ENCODE measurements around the gene UGGT2.
"Not testable (repeated sequence)": the region's sequence is repeated elsewhere in the genome, so short reads cannot be mapped to it uniquely, and the experiment has no call there.

UGGT2 gene

DNA sequence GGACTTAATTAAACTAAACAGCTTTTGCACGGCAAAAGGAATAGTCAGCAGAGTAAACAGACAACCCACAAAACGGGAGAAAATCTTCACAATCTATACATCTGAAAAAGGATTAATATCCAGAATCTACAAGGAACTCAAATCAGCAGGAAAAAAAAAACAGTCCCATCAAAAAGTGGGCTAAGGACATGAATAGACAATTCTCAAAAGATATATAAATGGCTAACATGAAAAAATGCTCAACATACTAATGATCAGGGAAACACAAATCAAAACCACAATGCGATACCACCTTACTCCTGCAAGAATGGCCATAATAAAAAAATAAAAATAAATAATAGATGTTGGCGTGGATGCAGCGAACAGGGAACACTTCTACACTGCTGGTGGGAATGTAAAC, 1.7 kb downstream of the UGGT2 start:
- not testable (repeated sequence) for DNase-seq

DNA sequence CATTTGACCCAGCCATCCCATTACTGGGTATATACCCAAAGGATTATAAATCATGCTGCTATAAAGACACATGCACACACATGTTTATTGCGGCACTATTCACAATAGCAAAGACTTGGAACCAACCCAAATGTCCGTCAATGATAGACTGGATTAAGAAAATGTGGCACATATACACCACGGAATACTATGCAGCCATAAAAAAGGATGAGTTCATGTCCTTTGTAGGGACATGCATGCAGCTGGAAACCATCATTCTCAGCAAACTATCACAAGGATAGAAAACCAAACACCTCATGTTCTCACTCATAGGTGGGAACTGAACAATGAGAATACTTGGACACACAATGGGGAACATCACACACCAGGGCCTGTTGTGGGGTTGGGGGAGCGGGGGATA, 2.2 kb downstream of the UGGT2 start:
- DNase-seq, result not testable (repeated sequence)

DNA sequence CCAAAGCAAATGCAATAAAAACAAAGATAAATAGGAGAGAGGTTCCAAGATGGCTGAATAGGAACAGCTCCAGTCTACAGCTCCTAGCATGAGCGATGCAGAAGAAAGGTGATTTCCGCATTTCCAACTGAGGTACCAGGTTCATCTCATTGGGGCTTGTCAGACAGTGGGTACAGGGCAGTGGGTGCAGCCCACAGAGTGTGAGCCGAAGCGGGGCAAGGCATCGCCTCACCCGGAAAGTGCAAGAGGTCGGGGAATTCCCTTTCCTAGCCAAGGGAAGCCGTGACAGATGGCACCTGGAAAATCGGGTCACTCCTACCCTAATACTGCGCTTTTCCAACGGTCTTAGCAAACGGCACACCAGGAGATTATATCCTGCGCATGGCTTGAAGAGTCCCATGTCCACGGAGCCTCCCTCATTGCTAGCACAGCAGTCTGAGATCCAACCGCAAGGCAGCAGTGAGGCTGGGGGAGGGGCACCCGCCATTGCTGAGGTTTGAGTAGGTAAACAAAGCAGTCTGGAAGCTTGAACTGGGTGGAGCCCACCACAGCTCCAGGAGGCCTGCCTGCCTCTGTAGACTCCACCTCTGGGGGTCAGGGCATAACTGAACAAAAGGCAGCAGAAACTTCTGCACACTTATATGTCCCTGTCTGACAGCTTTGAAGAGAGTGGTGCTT, 6.6 kb downstream of the UGGT2 start:
- DNase-seq, result not testable (repeated sequence)

DNA sequence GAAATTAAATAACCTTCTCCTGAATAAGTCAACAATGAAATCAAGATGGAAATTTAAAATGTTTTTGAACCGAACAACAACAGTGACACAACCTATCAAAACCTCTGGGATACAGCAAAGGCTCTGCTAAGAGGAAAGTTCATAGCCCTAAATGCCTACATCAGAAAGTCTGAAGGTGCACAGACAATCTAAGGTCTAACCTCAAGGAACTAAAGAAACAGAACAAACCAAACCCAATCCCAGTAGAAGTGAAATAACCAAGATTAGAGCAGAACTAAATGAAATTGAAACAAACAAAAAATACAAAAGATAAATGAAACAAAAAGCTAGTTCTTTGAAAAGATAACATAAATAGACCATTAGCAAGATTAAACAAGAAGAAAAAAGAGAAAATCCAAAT, 9.0 kb downstream of the UGGT2 start:
- no peak for DNase-seq

DNA sequence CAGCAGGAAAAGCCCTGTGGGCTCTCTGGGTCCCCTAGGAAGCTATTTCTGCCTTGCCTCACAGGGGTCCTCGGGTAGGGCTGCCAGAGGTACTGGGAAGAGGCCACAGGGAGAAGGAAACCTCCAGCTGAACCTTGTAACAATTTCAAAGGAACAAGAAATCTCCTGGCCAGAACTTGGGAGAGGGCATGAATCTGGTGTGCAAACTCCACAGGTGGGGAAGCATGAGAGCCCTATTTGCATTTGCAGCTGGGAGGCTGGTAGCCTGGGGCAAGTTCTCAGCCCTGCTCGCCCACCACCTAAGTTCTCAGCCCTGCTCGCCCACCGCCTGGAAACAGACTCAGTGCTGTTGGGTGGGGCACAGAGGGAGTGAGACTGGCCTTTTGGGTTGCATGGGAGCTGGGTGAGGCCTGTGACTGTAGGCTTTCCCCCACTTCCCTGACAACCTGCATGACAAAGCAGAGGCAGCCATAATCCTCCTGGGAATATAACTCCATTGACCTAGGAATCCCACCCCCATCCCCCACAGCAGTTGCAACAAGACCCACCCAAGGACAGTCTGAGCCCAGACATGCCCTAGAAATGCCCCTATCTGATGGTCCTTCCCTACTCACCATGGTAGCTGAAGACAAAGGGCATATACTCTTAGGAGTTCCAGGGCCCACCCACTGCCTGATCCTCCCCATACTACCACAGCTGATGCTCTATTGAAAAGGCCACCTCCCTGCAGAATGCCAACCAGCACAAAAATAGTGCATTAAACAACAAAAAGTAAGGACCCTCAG, 11.7 kb downstream of the UGGT2 start:
- no peak for DNase-seq

DNA sequence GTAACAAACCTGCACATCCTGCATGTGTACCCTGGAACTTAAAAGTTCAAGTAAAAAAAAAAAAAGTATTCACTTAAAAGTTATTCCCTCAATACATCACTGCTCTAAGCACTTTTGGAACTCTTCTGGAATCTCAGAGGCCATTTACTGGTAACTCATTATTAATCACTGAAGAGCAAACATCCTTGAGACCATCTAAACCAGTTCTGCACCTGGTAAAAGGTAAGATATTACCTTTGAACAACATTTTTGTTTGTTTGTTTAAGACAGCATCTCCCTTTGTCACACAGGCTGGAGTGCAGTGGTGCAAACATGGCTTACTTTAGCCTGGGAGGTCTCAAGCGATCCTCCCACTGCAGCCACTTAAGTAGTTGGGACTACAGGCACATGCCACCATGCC, 16.7 kb downstream of the UGGT2 start:
- DNase-seq, result no peak

DNA sequence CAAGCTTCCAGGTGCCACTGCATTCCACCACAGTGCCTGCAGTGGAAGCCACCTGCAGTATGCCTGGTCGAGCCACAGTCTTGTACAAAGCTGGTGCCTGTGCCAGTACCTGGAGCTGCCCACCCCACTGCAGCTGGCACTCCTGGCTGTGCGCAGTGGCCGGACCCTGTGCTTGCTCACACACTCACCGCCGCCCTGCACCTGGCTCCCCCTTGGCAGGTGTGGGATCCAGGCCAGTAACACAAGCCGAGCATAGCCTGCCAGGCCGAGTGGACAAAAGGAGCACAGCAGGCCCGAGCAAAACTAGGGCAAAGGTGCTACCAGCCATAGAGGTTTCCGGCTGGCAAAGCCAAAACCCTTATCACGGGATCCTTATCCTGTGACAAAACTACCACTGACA, 18.5 kb downstream of the UGGT2 start:
- no peak for DNase-seq

DNA sequence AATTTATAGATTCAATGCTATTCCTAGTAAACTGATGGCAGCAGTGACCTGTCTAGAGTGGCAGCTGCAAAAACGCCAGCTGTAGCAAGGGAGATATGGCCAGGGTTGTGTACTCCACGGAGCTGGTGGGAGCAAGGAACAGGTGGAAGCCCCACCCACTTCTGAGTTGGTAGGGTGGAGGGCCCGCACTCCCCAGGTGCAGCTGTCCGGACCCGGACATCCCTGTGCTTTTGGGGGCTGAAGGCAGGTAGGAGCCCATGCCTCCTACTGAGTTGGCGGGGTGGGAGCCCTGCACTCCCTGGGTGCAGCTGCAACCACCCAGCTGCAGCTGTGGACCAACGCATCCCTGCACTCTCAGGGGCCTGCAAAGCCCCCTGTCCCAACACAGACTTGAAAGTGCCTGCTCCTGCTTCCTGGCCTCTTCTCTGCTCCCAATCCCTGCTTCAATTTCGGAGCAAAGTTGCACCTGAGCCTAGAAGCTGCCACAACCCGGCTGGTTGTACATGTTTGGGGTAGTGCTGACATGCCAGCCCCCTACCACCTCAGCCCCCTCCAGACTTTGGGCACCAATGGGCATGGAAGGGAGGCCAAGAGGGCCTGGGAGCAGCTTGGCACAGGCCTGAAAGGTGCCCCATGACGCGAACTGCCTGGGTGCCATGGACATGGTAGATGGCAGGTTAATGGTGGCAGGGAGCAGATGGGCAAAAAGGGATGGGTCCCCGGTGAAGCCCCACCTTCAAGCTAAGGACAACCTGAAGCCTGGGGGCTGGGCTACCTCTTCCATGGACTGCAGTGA, 19.8 kb downstream of the UGGT2 start:
- DNase-seq, result no peak

DNA sequence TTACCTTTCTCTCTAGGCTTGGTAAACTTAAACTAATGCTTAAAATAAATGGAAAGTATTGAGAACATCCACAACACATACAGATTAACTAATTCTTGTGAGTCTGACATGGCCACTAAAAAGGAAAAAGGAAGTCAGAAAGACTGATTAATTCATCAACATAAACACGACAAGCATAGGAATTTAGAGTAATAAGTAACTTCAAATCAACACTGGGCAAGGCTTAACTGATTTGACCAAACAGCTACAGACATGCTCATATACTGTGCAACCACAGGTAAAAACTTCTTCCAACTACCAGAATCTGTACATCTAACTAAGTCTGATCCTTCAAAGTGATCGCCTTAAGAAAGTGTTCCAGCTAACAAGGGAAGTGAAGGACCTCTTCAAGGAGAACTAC, 20.5 kb downstream of the UGGT2 start:
- DNase-seq, result no peak

DNA sequence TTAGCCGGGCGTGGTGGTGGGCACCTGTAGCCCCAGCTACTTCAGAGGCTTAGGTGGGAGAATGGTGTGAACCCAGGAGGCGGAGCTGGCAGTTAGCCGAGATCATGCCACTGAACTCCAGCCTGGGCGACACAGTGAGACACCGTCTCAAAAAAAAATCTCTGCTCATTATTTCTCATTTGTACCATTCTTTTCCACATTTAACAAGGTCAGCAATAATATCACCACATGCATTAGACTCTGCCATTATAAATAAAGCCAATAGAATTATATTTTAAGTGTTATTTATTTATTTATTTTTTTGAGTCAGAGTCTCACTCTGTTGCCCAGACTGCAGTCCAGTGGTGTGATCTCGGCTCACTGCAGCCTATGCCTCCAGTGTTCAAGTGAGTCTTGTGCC, 24.2 kb downstream of the UGGT2 start:
- no peak for DNase-seq

DNA sequence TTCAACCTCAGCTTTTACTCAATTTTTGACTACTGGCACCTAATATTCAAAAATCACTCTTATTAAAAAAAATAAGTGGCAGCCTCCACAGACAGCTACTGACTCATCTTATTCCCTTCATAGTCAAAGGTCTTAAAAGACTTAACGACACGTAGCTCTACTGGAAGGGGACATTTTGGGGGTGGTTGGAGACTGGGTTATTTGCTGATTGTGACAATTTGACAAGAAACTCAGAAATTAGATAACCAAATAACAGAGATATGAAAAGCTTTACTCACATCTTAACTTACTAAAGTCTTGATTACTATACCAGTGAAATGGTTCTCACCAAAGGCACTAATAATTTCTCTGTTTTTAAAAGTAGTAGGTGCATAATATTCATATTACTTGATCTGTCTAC, 25.7 kb downstream of the UGGT2 start:
- no peak for DNase-seq

DNA sequence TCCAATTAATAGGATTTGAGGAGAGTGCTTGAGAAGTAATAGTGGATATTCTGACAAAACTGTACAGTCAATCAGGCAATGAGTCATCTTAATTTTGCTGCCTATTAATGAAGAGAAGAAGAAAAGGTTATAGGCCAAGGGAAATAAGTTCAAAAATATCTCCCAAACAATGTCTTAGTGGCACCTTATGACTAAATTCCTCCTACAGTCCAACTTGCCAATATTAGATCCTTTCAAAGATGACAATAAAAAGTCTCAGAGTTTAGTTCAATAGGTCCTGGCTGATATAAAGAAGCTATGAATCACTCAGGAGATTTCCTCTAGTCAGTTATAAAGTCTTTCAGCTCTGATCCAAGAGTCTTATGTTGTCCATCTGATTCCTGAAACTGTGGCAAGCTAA, 27.9 kb downstream of the UGGT2 start:
- DNase-seq, result no peak

DNA sequence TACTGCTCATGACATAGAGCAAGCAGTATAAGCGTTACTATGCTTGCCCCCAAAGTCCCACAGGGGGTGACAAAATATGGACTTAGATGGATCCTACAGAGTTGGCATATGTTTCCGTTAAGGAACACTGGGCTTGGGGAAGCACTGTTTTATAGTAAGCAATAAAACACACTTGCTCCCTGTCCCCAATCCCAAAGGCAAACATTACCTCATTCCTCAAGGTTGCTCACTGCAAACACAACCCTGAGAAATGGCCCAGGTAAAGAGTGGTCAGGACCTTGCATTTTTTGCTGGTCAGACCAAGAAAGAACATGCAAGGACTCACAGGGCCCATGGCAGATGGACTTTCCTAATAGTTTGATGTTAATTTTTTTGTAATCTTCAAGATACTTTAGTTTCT, 32.3 kb downstream of the UGGT2 start:
- DNase-seq, result no peak

DNA sequence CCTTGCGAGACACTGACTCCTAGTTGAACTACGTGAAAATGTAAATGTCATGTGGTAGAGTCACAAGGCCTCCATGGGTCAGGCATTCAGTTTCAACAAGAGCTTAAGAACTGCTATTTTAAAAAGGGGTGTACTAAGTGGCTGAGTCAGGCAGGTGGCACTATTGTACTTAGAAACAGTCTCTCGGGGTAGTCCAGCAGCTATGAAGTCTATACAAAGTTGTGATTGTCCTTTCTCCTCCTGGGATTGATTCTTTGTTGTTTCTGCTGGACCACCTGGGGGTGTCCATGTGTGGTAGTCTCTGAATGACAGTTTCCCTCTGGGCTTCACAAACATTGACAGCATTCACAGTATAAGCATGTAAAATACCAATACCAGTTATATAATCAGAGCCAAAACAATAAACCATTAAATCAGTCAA, 33.0 kb downstream of the UGGT2 start:
- DNase-seq, result peak; percentile 33 to 61 (median 44)

DNA sequence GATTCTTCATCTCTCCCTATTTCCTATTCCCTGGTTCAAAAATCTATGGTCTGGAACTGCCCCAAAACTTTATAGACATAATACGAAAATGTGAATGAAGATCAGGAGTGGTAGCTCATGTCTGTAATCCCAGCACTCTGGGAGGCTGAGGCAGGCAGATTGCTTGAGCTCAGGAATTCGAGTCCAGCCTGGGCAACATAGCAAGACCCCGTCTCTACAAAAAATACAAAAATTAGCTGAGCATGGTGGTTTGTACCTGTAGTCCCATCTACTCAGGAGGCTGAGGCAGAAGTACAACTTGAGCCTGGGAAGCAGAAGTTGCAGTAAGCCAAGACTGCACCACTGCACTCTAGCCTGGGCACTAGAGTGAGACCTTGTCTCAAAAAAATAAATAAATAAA, 35.1 kb downstream of the UGGT2 start:
- DNase-seq, result no peak

DNA sequence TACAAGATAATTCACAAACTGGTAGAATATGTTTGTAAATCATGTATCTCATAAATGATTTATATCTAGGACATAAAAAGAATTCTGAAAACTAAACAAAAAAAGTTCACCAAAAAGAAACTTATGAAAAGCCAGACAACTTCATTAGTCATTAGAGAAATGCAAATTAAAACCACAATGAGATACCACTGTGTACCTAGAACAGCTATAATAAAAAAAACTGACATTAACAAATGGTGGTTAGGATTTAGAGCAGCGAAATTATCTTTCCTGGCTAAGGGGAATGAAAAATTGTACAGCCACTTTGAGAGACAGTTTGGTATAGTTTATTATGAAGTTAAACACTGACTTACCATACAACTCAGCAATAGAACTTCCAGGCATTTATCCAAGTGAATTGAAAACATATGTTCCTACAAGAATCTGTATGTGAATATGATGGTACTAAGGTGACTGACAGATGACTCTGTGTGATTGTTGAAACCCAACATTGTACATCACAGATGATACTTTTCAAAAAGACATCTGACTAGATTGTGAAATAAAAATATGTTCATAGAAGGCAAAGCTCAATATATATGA, 41.8 kb downstream of the UGGT2 start:
- no peak for DNase-seq

DNA sequence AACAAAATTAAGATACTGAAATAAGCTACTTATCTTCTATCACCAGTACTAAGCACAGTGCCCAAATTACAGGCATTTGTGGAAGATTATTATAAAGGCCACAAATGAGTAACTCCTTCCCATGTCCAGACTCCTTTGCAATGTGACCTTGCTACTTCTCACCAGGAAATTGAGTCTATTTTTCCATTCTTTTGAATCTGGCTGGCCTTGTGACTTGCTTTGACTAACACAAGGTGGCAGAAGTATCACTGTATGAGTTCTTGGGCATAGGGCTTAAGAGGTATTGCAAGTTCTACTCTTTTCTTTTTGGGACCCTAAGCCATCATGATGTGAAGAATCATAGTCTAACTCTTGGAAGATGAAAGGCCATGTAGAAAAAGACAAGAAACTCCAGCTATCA, 49.9 kb downstream of the UGGT2 start:
- peak in 1 of 4 experiments; percentile 2 for DNase-seq

DNA sequence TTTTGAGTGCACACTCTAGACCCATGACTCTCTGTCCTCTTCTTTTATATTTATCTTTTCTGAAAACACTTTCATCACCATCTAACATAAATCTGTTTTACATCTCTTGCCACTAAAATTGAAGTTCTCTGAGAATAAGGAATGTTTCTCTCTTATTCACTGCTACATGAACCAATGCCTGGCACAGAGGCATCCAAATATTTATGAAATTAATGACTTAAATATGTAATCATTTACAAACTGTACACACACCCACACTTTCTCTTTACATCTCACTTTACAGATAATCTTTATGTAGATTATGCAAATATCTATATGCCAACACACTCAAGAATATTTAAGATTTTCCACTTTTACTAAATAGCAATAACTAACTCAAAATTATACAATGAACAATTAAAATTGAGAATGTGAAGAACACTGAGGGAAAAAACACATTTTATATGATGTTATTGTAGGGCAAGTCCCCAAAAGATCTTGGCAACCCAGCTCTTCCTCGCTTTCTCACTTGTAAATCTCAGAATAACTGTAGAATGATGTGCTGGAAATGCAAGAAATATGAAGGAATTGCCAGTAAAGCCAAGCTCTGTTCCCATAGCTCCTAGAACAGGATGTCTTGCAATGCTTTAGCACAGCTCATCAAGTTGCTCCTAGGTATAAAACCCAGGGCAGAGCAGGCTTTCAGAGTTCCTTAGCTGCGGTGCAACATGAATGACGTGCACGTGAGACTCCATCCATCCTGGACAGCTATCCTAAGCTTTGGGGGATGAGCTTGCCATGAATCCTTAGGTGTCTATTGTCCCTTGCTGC, 50.7 kb downstream of the UGGT2 start:
- DNase-seq, result no peak

DNA sequence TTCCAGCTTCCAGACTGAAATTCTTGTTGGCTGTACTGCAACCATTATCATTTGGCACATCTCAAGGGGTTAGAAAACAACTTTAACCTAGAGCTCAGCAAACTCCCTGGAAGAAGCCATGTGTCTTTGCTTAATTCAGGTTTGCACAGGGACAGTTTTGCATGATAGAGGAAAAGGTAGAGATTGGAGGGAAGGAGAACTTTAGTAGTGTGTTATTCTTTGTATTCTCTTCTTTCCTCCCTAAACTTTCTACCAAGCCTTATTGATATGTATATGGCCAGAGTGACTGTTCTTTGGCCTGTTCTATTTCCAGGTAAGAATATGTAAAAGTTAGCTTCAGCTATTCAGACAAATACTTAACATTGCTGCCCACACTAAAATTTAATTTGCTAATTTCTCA, 53.1 kb downstream of the UGGT2 start:
- DNase-seq, result no peak

DNA sequence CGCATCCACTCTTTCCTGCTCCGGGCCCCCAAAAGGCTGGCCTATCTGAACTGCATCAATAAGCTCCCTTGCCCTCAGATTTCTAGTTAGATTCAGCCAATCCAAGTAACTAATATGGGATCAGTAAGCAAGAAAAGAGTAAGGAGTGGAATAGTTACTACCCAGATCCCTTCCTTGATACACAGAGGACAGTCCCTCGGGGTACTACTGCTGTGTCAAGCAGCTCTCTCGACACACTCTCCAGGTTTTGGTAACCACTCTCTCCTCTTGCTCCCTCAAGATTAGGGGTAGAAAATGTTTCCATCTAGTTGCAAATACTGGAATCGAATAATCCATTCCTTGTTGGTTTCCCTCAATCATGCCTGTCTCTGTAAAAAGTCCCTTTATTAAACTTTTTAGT, 65.4 kb downstream of the UGGT2 start:
- DNase-seq, result no peak

DNA sequence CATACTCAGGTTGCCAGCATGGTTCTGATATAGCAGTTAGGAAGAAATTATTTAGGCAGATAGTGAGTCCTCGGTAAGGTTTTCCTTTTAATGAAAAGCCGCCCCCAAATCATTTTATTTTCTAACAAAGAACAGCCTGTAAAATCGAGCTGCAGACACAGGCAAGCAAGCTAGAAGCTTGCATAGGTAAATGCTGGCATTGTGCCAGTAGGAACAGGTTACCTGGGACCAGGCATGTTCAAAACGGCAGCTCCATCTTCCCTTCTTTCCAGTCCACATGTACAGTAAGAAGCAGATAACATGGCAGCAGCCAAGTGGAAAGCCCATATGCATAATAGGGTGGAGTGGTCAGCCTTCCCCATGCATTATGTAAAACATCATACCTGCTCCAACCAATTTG, 71.1 kb downstream of the UGGT2 start:
- DNase-seq, result no peak

DNA sequence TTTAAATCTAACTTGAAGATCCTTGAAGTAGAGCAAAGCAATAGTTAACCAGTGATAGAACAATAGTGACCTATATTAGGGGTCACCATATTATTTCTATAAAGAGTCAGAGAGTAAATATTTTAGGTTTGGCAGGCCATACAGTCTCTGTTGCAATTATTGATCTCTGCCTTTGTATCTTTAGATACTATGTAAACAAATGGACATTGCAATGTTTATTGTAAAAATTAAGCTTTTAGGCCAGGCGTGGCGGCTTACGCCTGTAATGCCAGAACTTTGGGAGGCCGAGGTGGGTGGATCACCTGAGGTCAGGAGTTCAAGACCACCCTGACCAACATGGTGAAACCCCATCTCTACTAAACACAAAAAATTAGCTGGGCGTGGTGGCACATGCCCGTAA, 80.5 kb downstream of the UGGT2 start:
- not testable (repeated sequence) for DNase-seq
